A204.1 (cell line): ENCODE measurements around the gene KCNMA1.

Experiments
- FAIRE-seq: peaks from 2 replicates; lab custom pipeline; 2012; peaks lifted over from hg19 to GRCh38; lab: Jason Lieb, UNC

KCNMA1 gene

DNA sequence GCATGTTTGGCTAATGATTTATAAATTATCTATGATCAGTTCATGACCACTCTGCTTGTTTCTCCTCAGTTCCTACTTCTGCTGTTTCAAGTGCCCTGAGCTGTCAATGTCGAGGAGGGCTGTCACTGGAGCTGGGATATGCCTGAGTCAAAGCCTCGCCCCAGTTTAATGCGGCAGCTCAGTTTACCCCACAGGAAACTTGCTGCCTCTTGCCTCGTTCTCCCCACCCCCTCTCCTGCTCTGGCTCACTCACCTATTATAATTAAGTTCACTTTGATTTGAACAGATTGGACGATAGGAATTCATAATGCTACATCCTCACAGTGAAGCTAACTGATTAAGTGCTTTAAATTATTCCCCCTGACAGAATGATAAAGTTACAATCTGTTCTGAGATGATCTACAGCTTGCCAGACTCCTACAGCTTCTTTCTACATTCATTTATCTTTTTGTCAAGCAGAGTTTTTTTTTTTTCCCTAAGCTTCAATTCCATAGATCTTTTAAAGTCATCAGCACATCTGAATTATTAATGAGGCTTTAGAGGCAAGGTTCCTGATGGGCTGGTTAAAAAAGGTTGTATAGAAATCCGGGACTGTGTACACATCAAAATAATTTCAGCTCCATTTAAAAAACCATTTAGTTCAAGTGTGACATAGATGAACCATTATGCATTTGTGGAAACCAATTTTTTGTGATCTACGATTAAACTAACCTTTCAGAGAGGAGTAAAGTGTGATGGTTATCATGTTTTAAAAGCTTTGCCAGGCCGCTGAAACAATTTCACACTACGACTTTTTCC, 758.3 kb downstream of the KCNMA1 start:
- FAIRE-seq: no peak

DNA sequence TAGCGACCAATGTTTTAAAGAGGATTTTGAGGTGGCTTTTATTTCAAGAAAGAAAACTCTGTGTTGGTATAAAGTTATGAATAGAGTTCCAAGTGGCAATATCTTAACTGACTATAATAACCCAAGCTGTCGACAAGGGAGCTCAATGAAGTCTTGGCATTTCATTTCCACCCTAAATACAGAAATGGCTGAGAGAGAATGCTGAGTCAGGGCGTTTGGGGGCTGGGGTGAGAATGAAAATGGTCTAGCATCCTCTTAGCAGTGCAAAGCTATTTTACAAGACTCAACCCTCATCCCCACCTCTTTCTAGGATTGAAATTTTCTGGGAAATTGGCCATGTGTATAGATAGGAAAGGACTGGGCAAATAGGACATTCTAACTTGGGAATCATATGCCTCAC, 759.1 kb downstream of the KCNMA1 start:
- no peak for FAIRE-seq

DNA sequence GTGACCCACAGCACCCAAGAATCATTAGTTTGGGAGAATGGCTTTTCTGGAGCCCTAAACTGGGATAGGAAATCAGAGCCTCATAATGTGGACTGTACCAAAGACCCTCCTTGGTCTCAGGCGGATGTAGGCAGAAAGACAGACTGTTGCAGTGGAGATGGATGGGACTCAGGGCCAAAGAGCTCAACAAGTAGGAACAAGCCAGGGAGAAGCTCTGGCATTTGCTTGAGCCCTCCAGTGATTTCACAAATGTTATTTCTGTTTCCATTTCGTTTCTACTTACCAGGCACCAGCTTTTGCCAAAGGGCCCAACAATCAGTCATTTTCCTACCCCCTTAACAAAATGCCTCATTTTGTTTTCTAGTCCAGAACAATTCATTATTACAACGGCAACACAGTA, 762.7 kb downstream of the KCNMA1 start:
- no peak for FAIRE-seq

DNA sequence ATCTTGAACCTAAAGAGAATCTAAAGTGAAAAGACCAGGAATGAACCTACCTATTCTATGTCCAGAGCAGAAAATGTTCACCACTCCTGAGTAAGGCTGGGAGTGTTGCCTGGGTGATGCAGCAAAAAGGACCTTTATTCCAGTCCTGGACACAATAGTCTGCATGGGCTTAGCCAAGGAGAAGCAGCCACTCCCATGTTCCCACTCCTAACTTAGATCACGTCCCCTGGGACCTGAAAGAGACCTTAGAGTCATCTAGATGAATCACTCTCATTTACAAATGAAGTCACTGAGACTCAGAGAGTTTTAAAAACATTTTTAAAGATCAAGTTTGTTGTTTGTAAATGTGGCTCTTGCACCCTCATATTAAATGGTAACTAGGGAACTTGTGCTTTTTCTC, 763.4 kb downstream of the KCNMA1 start:
- FAIRE-seq: no peak

DNA sequence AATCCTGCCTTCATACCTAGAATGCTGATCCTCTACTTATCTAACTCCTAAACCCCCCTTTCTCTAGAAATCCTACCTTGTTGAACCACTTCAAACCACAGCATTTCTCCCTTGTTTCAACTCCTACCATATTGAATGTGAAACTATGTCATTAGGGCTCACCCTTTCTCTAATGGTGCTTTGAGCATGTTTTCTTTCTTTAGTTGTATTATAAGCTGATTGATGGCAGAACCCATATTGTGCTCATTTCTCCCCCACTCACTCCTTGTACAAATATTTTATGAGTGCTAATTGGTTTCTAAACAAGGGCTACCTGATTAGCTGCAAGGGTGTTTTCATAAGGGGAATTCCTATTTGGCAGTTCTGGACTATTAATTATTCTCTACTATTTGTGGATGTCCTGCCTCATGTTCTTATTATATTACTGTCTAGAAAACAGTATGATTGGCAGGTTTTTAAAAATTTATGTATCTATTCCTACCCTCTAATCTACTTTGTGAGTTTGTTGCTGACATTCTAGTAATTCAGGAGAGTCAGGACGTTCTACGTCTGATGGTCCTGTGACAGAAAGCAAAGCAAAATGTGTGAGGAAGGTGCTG, 765.8 kb downstream of the KCNMA1 start:
- no peak for FAIRE-seq

DNA sequence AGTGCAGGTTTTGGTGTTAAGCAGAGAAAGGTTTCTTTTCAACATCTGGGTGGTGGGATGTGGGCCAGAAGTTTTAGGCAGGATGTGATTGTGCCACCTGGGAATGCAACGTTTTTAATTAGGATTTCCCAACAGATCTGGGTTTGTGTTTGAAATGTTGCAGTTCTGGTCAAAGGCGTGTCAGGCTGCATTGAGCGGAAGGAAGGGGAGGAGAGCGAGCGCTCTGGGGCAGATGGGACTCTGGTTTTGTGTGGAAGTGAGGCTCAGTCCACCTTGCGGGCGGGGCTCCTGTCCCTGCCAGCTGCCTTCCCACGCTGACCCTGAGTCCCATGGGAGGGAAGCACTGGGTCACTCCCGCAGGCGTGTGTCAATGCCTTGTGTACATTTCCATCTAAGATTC, 767.7 kb downstream of the KCNMA1 start:
- FAIRE-seq: no peak

DNA sequence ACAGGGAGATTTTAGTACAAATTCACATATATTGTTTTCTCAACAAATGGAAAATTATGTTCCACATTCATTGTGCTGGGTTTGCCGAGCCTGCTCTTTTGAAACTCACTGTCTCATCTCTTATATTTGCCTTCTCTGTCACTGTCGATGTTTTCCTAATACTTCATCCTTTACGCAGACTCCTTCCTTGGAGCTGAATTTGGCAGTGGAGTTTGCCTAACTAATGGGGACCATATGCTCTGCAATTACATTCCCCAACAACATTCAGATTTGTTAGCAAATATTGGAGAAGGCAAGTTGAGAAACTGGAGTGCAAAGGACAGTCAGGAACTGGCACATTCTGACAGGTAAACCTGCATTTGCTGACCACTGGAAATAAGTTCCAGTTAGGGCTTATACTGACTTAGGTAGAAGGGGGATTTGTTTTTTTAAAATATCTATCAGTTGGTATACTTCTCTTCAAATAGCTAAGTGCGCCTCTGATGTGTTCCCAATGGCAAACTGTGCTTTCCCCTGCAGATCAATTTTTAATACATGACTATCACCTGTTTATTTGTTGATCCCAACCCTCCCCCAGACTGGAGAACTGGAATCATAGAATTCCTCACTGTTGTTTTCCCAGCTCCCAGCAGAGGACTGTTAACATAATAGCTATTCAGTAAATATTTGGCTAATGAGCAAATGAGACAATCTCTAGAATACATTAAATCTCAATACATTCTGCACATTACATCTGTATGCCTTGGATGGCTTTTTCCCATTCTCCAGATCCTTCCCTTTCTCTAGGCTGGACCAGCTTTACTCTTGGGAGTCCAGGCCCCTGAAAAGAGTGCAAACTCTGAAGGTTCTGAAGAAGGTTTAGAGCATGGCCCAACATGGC, 769.3 kb downstream of the KCNMA1 start:
- FAIRE-seq: no peak

DNA sequence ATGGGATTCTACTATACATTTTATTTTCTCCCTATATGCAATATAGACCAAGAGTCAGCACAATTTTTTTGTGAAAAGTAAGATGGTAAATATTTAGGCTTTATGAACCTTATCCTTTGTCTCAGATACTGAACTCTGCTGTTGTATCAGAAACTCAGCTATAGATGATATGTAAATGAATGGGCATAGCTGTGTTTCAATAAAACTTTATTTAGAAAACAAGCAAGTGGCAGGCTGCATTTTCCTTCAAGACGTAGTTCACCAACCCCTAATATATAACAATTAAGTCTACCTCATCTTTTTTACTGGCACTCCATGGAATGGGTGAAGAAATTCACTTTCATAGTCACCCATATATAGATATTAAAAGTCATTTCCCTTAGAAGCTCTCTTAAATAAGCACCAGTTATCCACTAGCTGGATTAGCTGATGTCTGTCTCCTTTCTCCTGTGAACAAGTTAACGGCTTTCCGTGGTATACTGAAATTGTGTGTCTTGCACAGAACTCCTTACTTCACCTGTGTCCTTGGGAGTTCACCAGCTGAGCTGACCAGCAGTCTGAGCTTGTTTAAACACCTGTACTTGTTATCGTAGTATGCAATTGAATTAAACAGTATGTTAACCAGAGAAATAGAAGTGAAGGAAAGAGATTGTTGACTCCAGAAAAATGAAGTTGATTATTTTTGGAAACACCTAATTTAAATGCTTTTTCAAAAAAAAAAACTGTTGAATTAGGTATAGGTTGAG, 770.6 kb downstream of the KCNMA1 start:
- FAIRE-seq: no peak

DNA sequence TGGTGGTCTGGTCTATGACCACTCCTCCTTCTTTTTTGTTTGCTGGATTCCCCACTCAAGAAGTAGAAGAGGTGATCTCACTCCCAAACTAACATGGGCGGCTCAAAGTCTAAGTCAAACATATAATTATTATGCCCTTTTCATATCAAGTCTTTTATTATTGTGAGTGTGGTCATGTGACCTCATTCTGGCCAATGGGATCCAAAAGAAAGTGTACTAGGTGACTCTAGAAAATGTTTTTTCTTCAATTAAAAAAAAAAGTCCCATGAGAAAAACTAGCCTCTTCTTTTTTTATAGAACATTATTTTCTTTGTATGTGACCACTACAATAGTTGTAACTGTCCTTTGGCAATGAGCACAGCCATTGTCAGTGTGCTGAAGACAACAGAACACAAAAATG, 772.7 kb downstream of the KCNMA1 start:
- no peak for FAIRE-seq

DNA sequence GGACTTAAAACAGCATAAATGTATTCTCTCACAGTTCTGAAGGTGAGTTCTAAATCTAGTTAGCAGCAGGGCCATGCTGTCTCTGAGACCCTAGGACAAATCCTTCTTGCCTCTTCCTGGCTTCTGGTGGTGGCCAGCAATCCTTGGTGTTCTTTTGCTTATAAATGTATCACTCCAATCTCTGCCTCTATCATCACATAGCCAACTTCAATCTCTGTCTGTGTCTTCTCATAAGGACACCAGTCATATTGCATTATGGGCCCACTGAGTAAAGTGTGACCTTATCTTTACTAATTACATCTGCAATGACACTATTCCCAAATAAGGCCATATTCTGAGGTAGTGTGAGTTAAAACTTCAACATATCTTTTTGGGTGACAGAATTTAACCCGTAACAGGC, 778.9 kb downstream of the KCNMA1 start:
- FAIRE-seq: no peak

DNA sequence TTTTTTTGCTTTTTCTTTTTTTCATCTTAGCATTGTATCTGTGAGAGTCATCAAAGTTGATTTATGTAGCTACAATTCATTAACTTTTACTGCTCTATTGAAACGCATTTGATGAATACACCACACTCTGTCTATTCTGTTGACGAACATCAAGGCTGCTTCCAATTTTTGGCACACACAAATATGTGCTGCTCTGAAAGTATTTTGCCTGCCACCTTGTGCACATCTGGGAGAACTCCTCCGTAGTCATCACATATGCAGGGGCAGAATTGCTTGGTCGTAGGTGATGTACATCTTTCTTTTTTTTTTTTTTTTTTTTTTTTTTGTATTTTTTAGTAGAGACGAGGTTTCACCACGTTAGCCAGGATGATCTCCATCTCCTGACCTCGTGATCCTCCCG, 796.8 kb downstream of the KCNMA1 start:
- no peak for FAIRE-seq

DNA sequence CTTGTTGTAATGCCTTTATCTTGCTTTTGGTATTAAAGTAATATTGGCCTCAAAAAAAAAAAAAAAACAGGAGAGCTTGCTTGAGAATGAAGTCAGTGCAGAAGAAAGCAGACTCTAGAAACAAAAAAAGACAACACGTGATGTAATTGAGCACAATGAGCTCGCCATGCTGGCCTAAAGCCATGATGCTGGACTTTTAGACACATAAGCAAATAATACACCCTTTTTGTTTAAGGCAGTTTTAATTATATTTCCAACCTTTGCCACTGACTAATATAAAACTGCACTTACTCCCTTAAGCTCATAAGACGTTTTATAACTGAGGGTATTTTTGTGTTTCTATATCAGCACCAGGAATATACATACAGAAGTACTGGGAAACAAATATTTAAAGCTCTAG, 798.3 kb downstream of the KCNMA1 start:
- no peak for FAIRE-seq

DNA sequence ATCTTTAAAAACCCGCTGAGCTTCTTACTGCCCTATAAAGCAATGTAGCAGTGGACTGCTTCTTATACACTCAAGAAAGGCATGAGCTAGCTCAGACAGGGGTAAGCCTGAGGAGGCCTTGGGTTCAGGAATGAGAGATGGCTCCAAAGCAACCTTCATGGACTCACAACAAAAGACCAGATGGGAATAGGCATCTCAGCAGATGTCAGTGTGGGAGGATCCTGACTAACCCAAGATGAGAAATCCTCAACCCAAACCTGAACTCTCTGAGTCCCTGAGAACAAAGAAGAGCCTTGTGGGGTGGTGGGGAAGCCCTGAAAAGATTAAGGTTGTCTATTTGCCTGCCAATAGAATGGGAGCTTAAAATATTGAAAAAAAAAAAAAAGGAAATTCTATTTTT, 807.4 kb downstream of the KCNMA1 start:
- no peak for FAIRE-seq

DNA sequence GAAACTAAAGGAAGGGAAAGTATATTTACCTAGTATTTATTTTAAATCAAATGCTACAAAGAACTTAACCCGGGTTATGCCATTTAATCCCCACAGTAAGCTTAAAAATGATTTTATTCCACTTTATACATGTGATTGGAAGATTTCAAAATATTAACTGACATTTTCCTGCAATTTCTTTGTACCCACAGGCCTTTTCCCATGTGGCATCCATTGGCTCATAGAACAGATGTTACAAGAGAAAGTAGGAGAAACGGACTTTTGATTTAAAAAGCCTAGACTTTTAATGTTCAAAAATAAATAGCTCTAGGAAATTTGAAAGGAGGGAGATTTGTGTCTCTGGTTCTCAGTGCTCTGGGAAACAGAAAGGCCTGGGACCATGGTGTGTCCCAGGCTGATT, 807.9 kb downstream of the KCNMA1 start:
- no peak for FAIRE-seq
